HG03060 (cell line): ENCODE results near the gene CRABP2.

Source experiments
- ATAC-seq: cut with Tn5 transposase; IDR thresholded peaks from one replicate; pipeline ENCODE4 v1.9.1; 2021; ENCODE audit warnings: low read depth, moderate number of reproducible peaks; ENCODE audit not compliant: unreplicated experiment

Gene CRABP2

GRCh38 chr1:156659988-156660751 lies 45.2 kb downstream of the CRABP2 start:
- ATAC-seq, result no peak

DNA sequence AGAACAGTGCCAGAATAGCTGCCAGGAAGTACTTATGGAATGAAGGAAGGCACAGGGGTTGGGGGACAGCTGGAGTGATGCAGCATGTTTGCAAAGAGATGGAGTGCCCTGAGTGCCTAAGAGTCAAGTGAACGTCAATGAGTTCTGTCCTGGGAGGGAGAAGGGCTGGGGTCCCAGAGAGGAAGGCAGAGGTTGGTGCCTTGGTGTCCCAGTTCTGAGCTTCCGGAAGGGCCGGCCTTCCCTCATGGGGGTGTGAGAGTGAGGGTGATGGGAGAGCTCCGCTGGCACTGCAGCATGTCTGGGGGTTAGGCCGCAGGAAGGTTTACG lies 45.8 kb downstream of the CRABP2 start:
- no peak for ATAC-seq

- no peak for ATAC-seq
Measured at GRCh38 chr1:156658945-156659574, 46.3 kb downstream of the CRABP2 start.

GRCh38 chr1:156658496-156658895 lies 46.9 kb downstream of the CRABP2 start:
- ATAC-seq, result no peak

DNA sequence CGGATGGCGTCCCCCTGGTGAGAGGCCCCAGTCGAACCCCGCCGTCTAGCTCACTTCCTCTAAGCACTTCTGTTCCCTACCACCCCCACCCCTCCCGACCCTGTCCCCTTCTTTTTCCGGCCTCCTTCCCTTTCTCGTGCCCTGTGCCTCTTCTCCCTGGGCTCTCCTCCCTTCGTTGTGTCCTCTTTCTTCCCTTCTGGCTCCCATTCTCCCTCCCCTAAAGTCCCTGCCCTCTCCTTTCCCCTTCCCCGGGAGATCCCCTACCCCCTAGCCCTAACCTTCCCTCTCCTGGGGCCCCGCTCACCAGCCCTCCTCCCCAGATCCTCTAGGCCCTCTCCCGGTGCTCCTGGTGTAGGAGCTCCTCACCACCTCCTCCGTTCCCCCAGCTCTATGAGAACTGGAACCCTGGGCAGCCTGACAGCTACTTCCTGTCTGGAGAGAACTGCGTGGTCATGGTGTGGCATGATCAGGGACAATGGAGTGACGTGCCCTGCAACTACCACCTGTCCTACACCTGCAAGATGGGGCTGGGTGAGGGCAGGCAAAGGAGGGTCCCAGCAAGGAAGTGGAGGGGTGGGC lies 47.6 kb downstream of the CRABP2 start:
- no peak for ATAC-seq

DNA sequence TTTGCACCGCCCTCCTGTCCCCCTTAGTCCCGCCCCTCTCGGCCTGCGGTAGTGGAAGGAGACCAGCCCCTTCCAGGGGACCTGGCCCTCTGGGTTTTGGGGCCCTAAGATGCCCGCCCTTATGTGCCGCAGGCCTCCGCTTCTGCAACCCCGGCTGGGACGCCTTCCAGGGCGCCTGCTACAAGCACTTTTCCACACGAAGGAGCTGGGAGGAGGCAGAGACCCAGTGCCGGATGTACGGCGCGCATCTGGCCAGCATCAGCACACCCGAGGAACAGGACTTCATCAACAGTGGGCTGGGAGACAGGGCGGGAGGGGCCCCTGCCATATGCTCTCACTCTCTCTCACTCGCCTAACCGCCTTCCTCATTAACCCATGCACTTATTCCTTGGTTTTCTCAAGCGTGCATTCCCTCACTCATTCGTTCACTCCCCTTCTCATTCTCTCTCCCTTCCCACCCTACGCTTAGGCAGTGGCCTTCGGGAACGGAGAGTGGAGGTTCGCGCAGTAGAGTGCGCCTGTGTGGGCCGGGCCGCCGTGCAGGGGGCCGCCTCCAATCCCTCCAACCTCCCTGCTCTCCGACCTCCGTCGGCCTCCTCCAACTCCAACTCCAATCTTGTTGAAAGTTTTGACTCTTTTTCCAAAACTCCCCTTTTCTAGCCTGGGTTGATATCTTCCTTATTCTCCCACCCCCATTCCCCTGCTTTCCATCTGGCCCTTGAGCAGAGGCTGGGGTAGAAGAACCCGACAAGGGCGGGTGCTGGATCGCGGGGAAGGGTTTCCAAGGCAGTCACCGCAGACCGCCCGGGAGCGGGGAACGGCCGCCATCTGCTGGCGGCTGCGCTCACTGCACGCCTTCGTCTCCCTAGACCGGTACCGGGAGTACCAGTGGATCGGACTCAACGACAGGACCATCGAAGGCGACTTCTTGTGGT lies 48.3 kb downstream of the CRABP2 start:
- no peak for ATAC-seq

- no peak for ATAC-seq
Measured at GRCh38 chr1:156655904-156656516, 49.4 kb downstream of the CRABP2 start.

DNA sequence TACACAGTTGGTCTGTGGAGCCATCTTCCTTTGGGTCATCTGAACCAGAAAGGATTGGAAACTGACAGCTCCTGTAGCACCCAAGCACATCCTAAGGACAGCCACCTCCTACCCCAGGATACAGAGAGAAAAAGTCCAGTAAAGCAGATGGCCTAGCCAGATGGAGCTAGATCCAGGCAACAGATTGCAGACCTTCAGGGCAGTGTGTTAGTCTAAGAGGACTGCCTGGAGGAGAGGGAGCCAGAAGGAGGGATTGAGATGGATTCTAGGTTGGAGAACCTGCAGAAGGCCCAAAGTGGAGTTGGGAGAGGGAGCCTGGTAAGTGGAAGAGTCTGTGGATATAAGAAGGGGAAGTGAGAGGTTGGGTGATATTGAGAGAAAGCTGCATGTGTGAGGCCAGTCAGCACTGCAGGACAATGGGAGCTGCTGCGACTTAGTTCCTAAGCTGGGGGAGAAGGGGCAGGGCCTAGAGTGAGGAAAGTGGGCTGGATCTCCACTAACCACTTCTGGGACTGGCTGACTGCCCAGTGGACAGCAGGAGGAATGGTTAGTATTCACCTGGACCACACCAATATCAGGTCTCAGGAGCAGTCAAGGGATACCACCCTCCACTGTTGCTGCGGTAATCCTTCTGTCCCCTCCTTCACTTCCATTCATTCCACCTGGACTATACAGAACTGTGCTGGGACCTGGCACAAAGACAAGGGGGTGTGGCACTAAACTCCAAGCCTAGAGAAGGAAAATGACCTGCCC lies 50.1 kb downstream of the CRABP2 start:
- ATAC-seq, result no peak

GRCh38 chr1:156654700-156655099 lies 50.7 kb downstream of the CRABP2 start:
- ATAC-seq, result no peak

DNA sequence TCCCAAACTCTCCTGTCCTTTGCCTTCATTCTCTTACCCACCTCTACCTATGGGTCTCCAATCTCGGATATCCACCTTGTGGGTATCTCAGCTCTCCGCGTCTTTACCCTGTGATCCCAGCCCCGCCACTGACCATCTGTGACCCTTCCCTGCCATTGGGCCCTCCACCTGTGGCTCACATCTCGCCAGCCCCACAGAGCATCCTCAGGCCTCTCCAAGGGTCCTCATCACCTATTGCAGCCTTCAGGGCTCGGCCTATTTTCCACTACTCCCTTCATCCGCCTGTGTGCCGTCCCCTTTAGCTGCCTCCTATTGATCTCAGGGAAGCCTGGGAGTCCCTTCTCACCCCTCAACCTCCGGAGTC lies 52.4 kb downstream of the CRABP2 start:
- no peak for ATAC-seq

DNA sequence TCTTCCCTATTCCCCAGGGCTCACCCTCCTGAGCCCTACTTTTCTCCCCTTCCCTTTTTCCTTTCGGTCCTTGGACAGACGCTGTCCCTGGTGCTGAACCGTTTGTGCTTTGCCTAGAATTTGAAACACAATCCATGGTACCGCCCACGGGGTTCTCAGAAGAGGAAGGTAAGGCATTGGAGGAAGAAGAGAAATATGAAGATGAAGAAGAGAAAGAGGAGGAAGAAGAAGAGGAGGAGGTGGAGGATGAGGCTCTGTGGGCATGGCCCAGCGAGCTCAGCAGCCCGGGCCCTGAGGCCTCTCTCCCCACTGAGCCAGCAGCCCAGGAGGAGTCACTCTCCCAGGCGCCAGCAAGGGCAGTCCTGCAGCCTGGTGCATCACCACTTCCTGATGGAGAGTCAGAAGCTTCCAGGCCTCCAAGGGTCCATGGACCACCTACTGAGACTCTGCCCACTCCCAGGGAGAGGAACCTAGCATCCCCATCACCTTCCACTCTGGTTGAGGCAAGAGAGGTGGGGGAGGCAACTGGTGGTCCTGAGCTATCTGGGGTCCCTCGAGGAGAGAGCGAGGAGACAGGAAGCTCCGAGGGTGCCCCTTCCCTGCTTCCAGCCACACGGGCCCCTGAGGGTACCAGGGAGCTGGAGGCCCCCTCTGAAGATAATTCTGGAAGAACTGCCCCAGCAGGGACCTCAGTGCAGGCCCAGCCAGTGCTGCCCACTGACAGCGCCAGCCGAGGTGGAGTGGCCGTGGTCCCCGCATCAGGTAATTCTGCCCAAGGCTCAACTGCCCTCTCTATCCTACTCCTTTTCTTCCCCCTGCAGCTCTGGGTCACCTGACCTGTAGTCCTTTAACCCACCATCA lies 53.0 kb downstream of the CRABP2 start:
- no peak for ATAC-seq
